SK-N-SH (cell line): ENCODE results near the gene TPRG1. TPM values are rescaled to one million over a fixed set of nuclear protein-coding genes. Genes with fewer than 3 reads are reported as not detected.

Source experiments
- CTCF ChIA-PET: fragments of 300-600, 350-600 bp; formaldehyde crosslinking; extraction: SDS; loops from one replicate; lab custom pipeline; 2021; lab: Yijun Ruan, JAX
- POLR2A ChIA-PET: fragments of 350-600 bp; sonication (Branson Sonifier 250); formaldehyde crosslinking; extraction: SDS; loops from one replicate; lab custom pipeline; 2020; ENCODE audit warnings: antibody characterized with exemption, inconsistent platforms; lab: Yijun Ruan, JAX
- DNase-seq: peaks from one replicate; pipeline ENCODE4 v3.0.0; 2012
- H2AFZ ChIP-seq: fragments of 200-600 bp; sonication (generic); 2 replicates; pipeline ENCODE4 v1.8.1; 2016; ENCODE audit warnings: antibody characterized with exemption, mild to moderate bottlenecking, low read depth
- H3F3A ChIP-seq: fragments of 200-600 bp; sonication (generic); replicated peaks from 2 replicates; pipeline ENCODE3; 2016; ENCODE audit warnings: antibody characterized with exemption, mild to moderate bottlenecking; ENCODE audit not compliant: insufficient read depth
- H3K27ac ChIP-seq, 2 experiments: fragments of 200-500 bp in 1 of 2; fragments of 200-600 bp in 1 of 2; sonication (Bioruptor generic) in 1 of 2; sonication (generic), shearing (Covaris generic) in 1 of 2; 2 replicates each; pipeline versions ENCODE4 v1.5.1 to v1.6.1; 2014 to 2016; ENCODE audit warnings: low read depth in 2 of 2, inconsistent platforms in 1 of 2, low read length in 1 of 2, mild to moderate bottlenecking in 1 of 2, mixed read lengths in 1 of 2
- H3K27me3 ChIP-seq: fragments of 200-600 bp; sonication (generic), shearing (Covaris generic); 2 replicates; pipeline ENCODE4 v1.6.1; 2016; ENCODE audit warnings: mixed run types; ENCODE audit not compliant: insufficient read depth
- H3K36me3 ChIP-seq, 2 experiments: fragments of 200-500 bp in 1 of 2; fragments of 200-600 bp in 1 of 2; sonication (Bioruptor generic) in 1 of 2; sonication (generic) in 1 of 2; replicated peaks in 1 of 2; 2 replicates each; pipeline versions ENCODE3 to v1.5.1; 2014 to 2016; ENCODE audit warnings: low read length in 1 of 2, mild to moderate bottlenecking in 1 of 2; ENCODE audit not compliant: insufficient read depth in 2 of 2, control insufficient read depth in 1 of 2
- H3K4me1 ChIP-seq, 2 experiments: fragments of 200-500 bp in 1 of 2; fragments of 200-600 bp in 1 of 2; sonication (Bioruptor generic) in 1 of 2; sonication (generic), shearing (Covaris generic) in 1 of 2; 2 replicates each; pipeline versions ENCODE4 v1.5.1 to v1.6.1; 2014 to 2016; ENCODE audit warnings: low read depth in 1 of 2, low read length in 1 of 2, mixed run types in 1 of 2; ENCODE audit not compliant: insufficient read depth in 2 of 2, control insufficient read depth in 1 of 2
- H3K4me2 ChIP-seq: fragments of 200-600 bp; sonication (generic), shearing (Covaris generic); 2 replicates; pipeline ENCODE4 v1.6.1; 2017; ENCODE audit warnings: mixed run types
- H3K4me3 ChIP-seq, 2 experiments: fragments of 200-500 bp in 1 of 2; fragments of 200-600 bp in 1 of 2; sonication (Bioruptor generic) in 1 of 2; sonication (generic), shearing (Covaris generic) in 1 of 2; 2 replicates each; pipeline versions ENCODE4 v1.5.1 to v1.8.1; 2014 to 2016; ENCODE audit warnings: low read depth in 2 of 2, inconsistent platforms in 1 of 2, low read length in 1 of 2, mild to moderate bottlenecking in 1 of 2, mixed read lengths in 1 of 2, moderate library complexity in 1 of 2
- H3K79me2 ChIP-seq: fragments of 200-600 bp; sonication (generic); 2 replicates; pipeline ENCODE4 v1.8.1; 2017; ENCODE audit warnings: mild to moderate bottlenecking; ENCODE audit not compliant: insufficient read depth
- H3K9ac ChIP-seq: fragments of 200-600 bp; sonication (generic); 2 replicates; pipeline ENCODE4 v1.6.1; 2017; ENCODE audit warnings: mixed run types
- H3K9me2 ChIP-seq: fragments of 200-600 bp; sonication (generic); 2 replicates; pipeline ENCODE4 v1.6.1; 2017; ENCODE audit warnings: mixed run types
- H3K9me3 ChIP-seq: fragments of 200-600 bp; sonication (generic); 2 replicates; pipeline ENCODE4 v1.6.1; 2017; ENCODE audit warnings: mixed run types, mild to moderate bottlenecking, moderate library complexity
- H4K20me1 ChIP-seq: fragments of 200-600 bp; sonication (generic); 2 replicates; pipeline ENCODE4 v1.6.1; 2017; ENCODE audit warnings: mild to moderate bottlenecking, mixed run types; ENCODE audit not compliant: insufficient read depth
- CHD2 ChIP-seq: fragments of 150-350 bp; IDR thresholded peaks from 2 replicates; pipeline ENCODE4 v1.6.1; 2018; ENCODE audit warnings: low read length; ENCODE audit not compliant: partially characterized antibody
- CTCF ChIP-seq: fragments of 200-600 bp; sonication (generic); IDR thresholded peaks from 2 replicates; pipeline ENCODE4 v1.6.1; 2017; ENCODE audit warnings: antibody characterized with exemption, mild to moderate bottlenecking, moderate library complexity
- EP300 ChIP-seq, 2 experiments: IDR thresholded peaks; 2 replicates each; pipeline versions ENCODE4 v1.4.0 to v1.6.1; 2012; ENCODE audit warnings: borderline replicate concordance in 1 of 2, low read depth in 1 of 2, low read length in 1 of 2
- JUND ChIP-seq: IDR thresholded peaks from 2 replicates; pipeline ENCODE4 v1.4.0; 2012
- MAX ChIP-seq: IDR thresholded peaks from 2 replicates; pipeline ENCODE4 v1.4.0; 2012; ENCODE audit warnings: low read depth
- MEF2A ChIP-seq: IDR thresholded peaks from 2 replicates; pipeline ENCODE4 v1.4.0; 2012; ENCODE audit warnings: low read depth, borderline replicate concordance
- MXI1 ChIP-seq: IDR thresholded peaks from 2 replicates; pipeline ENCODE4 v1.6.1; 2012; ENCODE audit warnings: mild to moderate bottlenecking, low read depth, low read length, improper control_type of control experiment
- RAD21 ChIP-seq: IDR thresholded peaks from 2 replicates; pipeline ENCODE4 v1.6.1; 2012; ENCODE audit warnings: mild to moderate bottlenecking, low read length
- RFX5 ChIP-seq: IDR thresholded peaks from 2 replicates; pipeline ENCODE4 v1.6.1; 2012; ENCODE audit warnings: mild to moderate bottlenecking, improper control_type of control experiment, low read length
- RXRA ChIP-seq: IDR thresholded peaks from 2 replicates; pipeline ENCODE4 v1.4.0; 2012; ENCODE audit warnings: low read depth, mild to moderate bottlenecking, borderline replicate concordance
- SIN3A ChIP-seq: IDR thresholded peaks from 2 replicates; pipeline ENCODE4 v1.6.1; 2012; ENCODE audit warnings: low read depth, mild to moderate bottlenecking, low read length, moderate library complexity, borderline replicate concordance
- SMC3 ChIP-seq: IDR thresholded peaks from 2 replicates; pipeline ENCODE4 v1.6.1; 2012; ENCODE audit warnings: low read depth, low read length, improper control_type of control experiment
- TEAD4 ChIP-seq: IDR thresholded peaks from 2 replicates; pipeline ENCODE4 v1.4.0; 2012; ENCODE audit warnings: mild to moderate bottlenecking, borderline replicate concordance; ENCODE audit not compliant: insufficient read depth
- USF2 ChIP-seq: fragments of 150-350 bp; IDR thresholded peaks from 2 replicates; pipeline ENCODE4 v1.6.1; 2017; ENCODE audit warnings: antibody characterized with exemption, low read length, low read depth, borderline replicate concordance
- YY1 ChIP-seq: IDR thresholded peaks from 2 replicates; pipeline ENCODE4 v1.4.0; 2012; ENCODE audit warnings: low read depth, mild to moderate bottlenecking
- WGBS: methylation state at CpG from one replicate; pipeline ENCODE4 v1.1.6; 2017; ENCODE audit warnings: low lambda C conversion rate; 5-methylcytosine and 5-hydroxymethylcytosine counted together
- polyA plus RNA-seq, 3 experiments: library from polyadenylated mRNA; depleted of rRNA; stranded (reverse); fragments of >200 nt; gene quantifications; 2 replicates each; pipeline ENCODE4 v1.2.3, GENCODE V29; 2012

The TPRG1 gene
- polyA plus RNA-seq, 1 of the 3 experiments (the other 2 are of a cell fraction): 0.64 TPM

- TF ChIP-seq CTCF (peak; percentile 34), CHD2 (no peak), MAX (no peak), RAD21 (peak; percentile 85)
Observed at GRCh38 chr3:189144645-189145044, 27.1 kb upstream of the TPRG1 start (continued).

- Histone ChIP-seq H3K4me1 (peaks cover 0 to 3% of the 10 kb centered on the region in 2 experiments; a peak in 1 of 4 replicates), H3K4me3 (no peak overlapping the region), H3K4me2 (no peak overlapping the region), H3K9me3 (no peaks in the 10 kb centered on the region), H2AFZ (no peak overlapping the region), H3K27ac (no peak overlapping the region), H4K20me1 (no peaks in the 10 kb centered on the region), H3K36me3 (no peaks in the 10 kb centered on the region), H3K9ac (no peak overlapping the region), H3F3A (no peaks in the 10 kb centered on the region), H3K9me2 (no peaks in the 10 kb centered on the region), H3K79me2 (no peaks in the 10 kb centered on the region), H3K27me3 (no peaks in the 10 kb centered on the region; the same call in 1 of the 2 replicates)
- ChIA-PET CTCF (interaction anchor here (0.7 to 12.8 kb wide), 5 partner anchors 9 to 1413 kb away, joined by 3 to 137 read pairs (median 7); no protein-coding TSS in a partner anchor), POLR2A (no interaction called here)
- 13% methylated on average over 2 of the region's 2 CpGs for WGBS
- TF ChIP-seq SIN3A: no peak
- no peak for TF ChIP-seq MEF2A
- TF ChIP-seq RFX5: no peak
- no peak for TF ChIP-seq EP300 (IDR thresholded peaks at IDR 0.05; ENCODE audit: borderline replicate concordance in 1 of 2, low read depth in 1 of 2, low read length in 1 of 2)
- no peak for TF ChIP-seq RXRA
- TF ChIP-seq YY1: no peak
- no peak for TF ChIP-seq CTCF
- TF ChIP-seq MXI1: no peak
- TF ChIP-seq JUND: no peak
- no peak for TF ChIP-seq TEAD4
- no peak for TF ChIP-seq SMC3
- no peak for TF ChIP-seq USF2
- no peak for TF ChIP-seq MAX
- no peak for DNase-seq
Observed at GRCh38 chr3:189146848-189147247, 24.9 kb upstream of the TPRG1 start.
